Measurements from ENCODE around the gene GBP6.
"Not testable (repeated sequence)": the region's sequence is repeated elsewhere in the genome, so short reads cannot be mapped to it uniquely, and the experiment has no call there.

Gene GBP6

GRCh38 chr1:89391686-89392085 lies 27.8 kb downstream of the GBP6 start:
- DNase-seq = no peak
- CTCF ChIA-PET = no interaction called here
- Mint-ChIP-seq H3K4me3 (no peak overlapping the region), H3K36me3 (peaks cover 3% of the 10 kb centered on the region), H3K9me3 (peaks cover 13% of the 10 kb centered on the region), H3K27ac (no peak overlapping the region), H3K27me3 (peaks cover 11% of the 10 kb centered on the region), H3K4me1 (no peaks in the 10 kb centered on the region)

GRCh38 chr1:89394851-89395250 lies 31.0 kb downstream of the GBP6 start:
- H3K9me3 Mint-ChIP-seq = peaks cover 20% of the 10 kb centered on the region
- H3K27me3 Mint-ChIP-seq = peaks cover 15% of the 10 kb centered on the region
- H3K27ac Mint-ChIP-seq = no peak overlapping the region
- CTCF ChIA-PET = no interaction called here
- H3K4me1 Mint-ChIP-seq = no peaks in the 10 kb centered on the region
- peaks cover 3% of the 10 kb centered on the region for H3K36me3 Mint-ChIP-seq
- no peak overlapping the region for H3K4me3 Mint-ChIP-seq
- no peak for DNase-seq

DNA sequence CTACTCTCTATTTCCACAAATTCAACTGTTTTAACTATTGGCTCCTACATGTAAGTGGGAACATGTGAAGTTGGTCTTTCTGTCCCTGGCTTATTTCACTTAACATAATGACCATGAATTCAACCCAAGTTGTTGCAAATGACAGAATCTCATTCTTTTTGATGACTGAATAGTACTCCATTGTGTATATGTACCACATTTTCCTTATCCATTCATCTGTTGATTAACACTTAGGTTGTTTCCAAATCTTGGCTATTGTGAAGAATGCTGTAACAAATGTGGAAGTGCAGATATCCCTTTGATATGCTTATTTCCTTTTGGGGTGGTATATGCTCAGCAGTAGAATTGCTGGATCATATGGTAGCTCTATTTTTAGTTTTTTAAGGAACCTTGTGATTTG lies 33.0 kb downstream of the GBP6 start:
- Mint-ChIP-seq H3K27me3 (peaks cover 20% of the 10 kb centered on the region), H3K4me1 (no peaks in the 10 kb centered on the region), H3K27ac (no peak overlapping the region)

DNA sequence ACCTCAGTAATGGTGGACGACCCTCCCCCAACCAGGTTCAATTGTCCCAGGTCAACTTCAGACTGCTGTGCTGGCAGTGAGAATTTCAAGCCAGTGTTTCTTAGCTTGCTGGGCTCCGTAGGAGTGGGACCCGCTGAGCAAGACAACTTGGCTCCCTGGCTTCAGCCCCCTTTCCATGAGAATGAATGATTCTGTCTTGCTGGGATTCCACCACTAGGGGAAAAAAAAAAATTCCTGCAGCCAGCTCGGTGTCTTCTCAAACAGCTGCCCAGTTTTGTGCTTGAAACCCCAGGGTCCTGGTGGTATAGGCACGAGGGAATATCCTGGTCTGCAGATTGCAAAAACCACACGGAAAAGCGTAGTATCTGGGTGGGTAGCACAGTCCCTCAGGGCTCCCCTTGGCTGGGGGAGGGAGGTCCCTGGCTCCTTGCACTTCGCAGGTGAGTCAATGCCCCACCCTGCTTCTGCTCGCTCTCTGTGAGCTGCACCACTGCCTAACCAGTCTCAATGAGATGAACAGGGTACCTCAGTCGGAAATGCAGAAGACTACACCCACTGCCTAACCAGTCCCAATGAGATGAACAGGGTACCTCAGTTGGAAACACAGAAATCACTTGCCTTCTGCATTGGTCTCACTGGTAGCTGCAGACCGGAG lies 41.5 kb downstream of the GBP6 start:
- Mint-ChIP-seq H3K27me3 (peaks cover 26% of the 10 kb centered on the region), H3K36me3 (peaks cover 5% of the 10 kb centered on the region), H3K9me3 (peaks cover 3% of the 10 kb centered on the region), H3K4me1 (peaks cover 22% of the 10 kb centered on the region), H3K27ac (no peak overlapping the region), H3K4me3 (no peak overlapping the region)
- CTCF ChIA-PET = interaction anchor here (1.2 kb wide), 1 partner anchor 43 kb away, joined by 3 read pairs; no protein-coding TSS in a partner anchor
- no peak for DNase-seq

More for the DNA sequence above, 33.0 kb downstream of the GBP6 start:
- Mint-ChIP-seq H3K36me3 (no peaks in the 10 kb centered on the region), H3K9me3 (peaks cover 20% of the 10 kb centered on the region), H3K4me3 (no peak overlapping the region)
- DNase-seq = no peak
- CTCF ChIA-PET = no interaction called here

DNA sequence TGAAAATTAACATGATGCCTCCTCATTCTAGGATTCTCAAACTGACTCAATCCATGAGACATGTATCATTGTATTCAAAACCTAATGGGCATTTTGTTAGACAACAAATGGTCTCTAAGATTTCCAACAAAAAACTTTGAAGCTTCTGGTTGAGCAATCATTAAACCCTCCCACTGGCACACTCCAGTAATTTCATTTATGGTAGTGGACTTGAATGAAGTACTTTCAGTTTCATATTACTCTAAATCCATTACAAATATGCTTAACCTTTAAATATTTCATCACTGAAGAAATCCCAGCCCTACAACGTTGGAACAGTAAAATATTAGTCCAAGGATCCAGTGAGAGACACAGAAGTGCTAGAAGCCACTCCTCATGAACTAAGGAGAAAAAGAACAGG lies 43.5 kb downstream of the GBP6 start:
- peak overlapping the region; percentile 73 for H3K4me3 Mint-ChIP-seq
- no peaks in the 10 kb centered on the region for H3K9me3 Mint-ChIP-seq
- peaks cover 22% of the 10 kb centered on the region for H3K4me1 Mint-ChIP-seq
- peaks cover 5% of the 10 kb centered on the region for H3K36me3 Mint-ChIP-seq
- peak overlapping the region; percentile 72 for H3K27ac Mint-ChIP-seq
- CTCF ChIA-PET = interaction anchor here (1.4 kb wide), 1 partner anchor 49 kb away, joined by 3 read pairs; no protein-coding TSS in a partner anchor
- DNase-seq = no peak
- peaks cover 16% of the 10 kb centered on the region for H3K27me3 Mint-ChIP-seq

GRCh38 chr1:89407768-89408167 lies 43.9 kb downstream of the GBP6 start:
- DNase-seq, H3K36me3 Mint-ChIP-seq, H3K9me3 Mint-ChIP-seq: not testable (repeated sequence)
- H3K27ac Mint-ChIP-seq = peak overlapping the region; percentile 43
- peak overlapping the region; percentile 73 for H3K4me3 Mint-ChIP-seq
- H3K27me3 Mint-ChIP-seq = peaks cover 16% of the 10 kb centered on the region
- H3K4me1 Mint-ChIP-seq = peaks cover 22% of the 10 kb centered on the region
- CTCF ChIA-PET = interaction anchor here (1.4 kb wide), 1 partner anchor 49 kb away, joined by 3 read pairs; no protein-coding TSS in a partner anchor

GRCh38 chr1:89425056-89425455 lies 61.2 kb downstream of the GBP6 start:
- CTCF ChIA-PET = interaction anchor here (0.9 kb wide), 1 partner anchor 55 kb away, joined by 3 read pairs; no protein-coding TSS in a partner anchor
- Mint-ChIP-seq H3K27me3 (peaks cover 8% of the 10 kb centered on the region), H3K36me3 (no peaks in the 10 kb centered on the region), H3K4me1 (no peaks in the 10 kb centered on the region), H3K9me3 (no peaks in the 10 kb centered on the region), H3K27ac (no peak overlapping the region), H3K4me3 (no peak overlapping the region)
- no peak for DNase-seq

DNA sequence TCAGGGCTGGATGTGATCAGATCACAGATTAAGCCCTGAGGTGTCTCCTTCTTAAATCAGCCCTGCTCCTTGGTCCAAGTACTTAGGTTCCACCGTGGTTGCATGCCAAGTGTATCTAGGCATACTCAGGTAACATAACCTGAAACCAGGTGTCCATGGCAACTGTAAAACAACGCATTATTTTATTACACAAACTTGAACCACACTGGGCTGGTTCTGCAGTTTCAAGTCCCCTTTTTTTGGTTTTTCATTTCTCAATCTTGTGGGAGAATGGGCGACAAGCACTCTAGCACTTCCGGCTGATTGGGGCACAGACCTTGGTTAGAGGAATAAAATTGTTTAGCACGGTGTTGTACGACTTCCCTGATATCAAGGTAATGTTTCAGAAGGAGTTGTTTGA lies 65.2 kb downstream of the GBP6 start:
- no peaks in the 10 kb centered on the region for H3K36me3 Mint-ChIP-seq
- peaks cover 11% of the 10 kb centered on the region for H3K27me3 Mint-ChIP-seq
- no peaks in the 10 kb centered on the region for H3K9me3 Mint-ChIP-seq
- no peak overlapping the region for H3K4me3 Mint-ChIP-seq
- no peaks in the 10 kb centered on the region for H3K4me1 Mint-ChIP-seq
- no peak overlapping the region for H3K27ac Mint-ChIP-seq
- CTCF ChIA-PET = no interaction called here
- DNase-seq = no peak

GRCh38 chr1:89429681-89430080 lies 65.8 kb downstream of the GBP6 start:
- H3K4me3 Mint-ChIP-seq, DNase-seq, CTCF ChIA-PET, H3K9me3 Mint-ChIP-seq, H3K27ac Mint-ChIP-seq, H3K4me1 Mint-ChIP-seq, H3K36me3 Mint-ChIP-seq: not testable (repeated sequence)
- peaks cover 11% of the 10 kb centered on the region for H3K27me3 Mint-ChIP-seq

DNA sequence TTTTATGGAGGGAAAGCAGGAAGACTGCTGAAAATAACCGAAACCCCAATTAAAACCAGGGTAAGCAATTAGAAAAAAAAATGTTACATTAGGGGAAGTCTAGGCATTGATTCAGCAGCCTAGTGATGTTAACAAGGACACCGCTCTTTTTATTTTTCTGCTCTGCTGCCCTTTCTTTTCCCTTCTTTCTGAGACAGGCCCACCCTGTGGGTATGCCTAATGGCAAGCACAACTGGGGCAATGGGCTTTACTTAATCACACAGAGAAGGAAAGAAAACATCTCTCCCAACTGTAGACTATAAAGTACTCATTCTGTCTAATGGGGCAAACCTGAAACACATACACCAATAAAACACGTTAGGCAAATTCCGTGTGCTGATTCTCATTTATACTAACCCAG lies 69.6 kb downstream of the GBP6 start:
- no peak for DNase-seq
- H3K27ac Mint-ChIP-seq = no peak overlapping the region
- no peak overlapping the region for H3K4me3 Mint-ChIP-seq
- CTCF ChIA-PET = no interaction called here
- H3K9me3 Mint-ChIP-seq = peaks cover 10% of the 10 kb centered on the region
- H3K27me3 Mint-ChIP-seq = peaks cover 9% of the 10 kb centered on the region
- no peaks in the 10 kb centered on the region for H3K4me1 Mint-ChIP-seq
- peaks cover 3% of the 10 kb centered on the region for H3K36me3 Mint-ChIP-seq

DNA sequence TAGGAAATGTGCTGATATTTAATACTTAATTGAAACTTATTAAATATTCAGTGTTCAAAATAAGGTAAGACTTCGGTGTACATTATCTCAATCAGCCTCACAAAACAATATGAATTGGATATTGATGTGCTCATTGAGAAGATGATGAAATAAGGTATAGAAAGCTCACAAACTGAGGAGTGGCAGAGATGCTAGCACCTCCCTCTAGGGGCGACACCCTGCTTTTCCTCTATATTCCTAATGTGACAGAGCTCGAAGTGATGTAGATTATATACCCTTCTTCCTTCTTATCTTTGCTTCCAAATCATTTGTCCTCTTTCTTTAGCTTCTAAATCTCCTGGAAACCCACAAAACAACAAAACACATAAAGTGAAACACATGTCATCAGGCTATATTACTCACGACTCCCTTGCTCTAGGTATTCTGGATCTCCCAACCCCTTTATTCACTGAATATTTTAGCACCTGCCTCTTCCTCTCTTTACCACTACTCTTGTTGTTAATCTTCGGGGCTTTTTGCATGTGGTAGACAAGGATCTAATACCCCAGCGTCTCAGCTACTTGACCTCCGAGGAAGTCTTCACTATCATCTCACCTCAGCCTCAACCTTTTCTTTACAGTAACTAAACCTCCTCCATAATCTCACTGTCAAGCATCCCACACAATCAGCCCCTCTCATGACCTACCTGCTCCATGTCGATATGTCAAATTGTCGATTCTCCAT lies 70.4 kb downstream of the GBP6 start:
- peaks cover 18% of the 10 kb centered on the region for H3K9me3 Mint-ChIP-seq
- H3K36me3 Mint-ChIP-seq, H3K4me1 Mint-ChIP-seq, H3K27me3 Mint-ChIP-seq, H3K27ac Mint-ChIP-seq, H3K4me3 Mint-ChIP-seq, DNase-seq, CTCF ChIA-PET: not testable (repeated sequence)
